T follicular helper cell (primary cell): Measurements from ENCODE around the gene NCMAP.
"Not testable (repeated sequence)": the region's sequence is repeated elsewhere in the genome, so short reads cannot be mapped to it uniquely, and the experiment has no call there.

Experiments used
- DNase-seq: peaks from one replicate; pipeline ENCODE4 v3.0.0-alpha.2; 2020; ENCODE audit warnings: low read depth

Gene NCMAP

GRCh38 chr1:24541711-24542346 is 14.1 kb upstream of the NCMAP start:
- DNase-seq = no peak

GRCh38 chr1:24544239-24544638 is 11.6 kb upstream of the NCMAP start:
- DNase-seq = no peak

- no peak for DNase-seq
Observed at GRCh38 chr1:24545662-24546061, 10.2 kb upstream of the NCMAP start.

- DNase-seq = no peak
Observed at GRCh38 chr1:24547195-24547594, 8.7 kb upstream of the NCMAP start.

- DNase-seq = no peak
Observed at GRCh38 chr1:24548070-24548469, 7.8 kb upstream of the NCMAP start.

- DNase-seq = not testable (repeated sequence)
Observed at GRCh38 chr1:24549210-24549609, 6.7 kb upstream of the NCMAP start.

GRCh38 chr1:24551290-24551959 is 4.5 kb upstream of the NCMAP start:
- no peak for DNase-seq

GRCh38 chr1:24551960-24552571 is 3.8 kb upstream of the NCMAP start:
- DNase-seq = no peak

GRCh38 chr1:24553931-24554330 is 2.0 kb upstream of the NCMAP start:
- no peak for DNase-seq

- DNase-seq = no peak
Observed at GRCh38 chr1:24554714-24555113, 1.2 kb upstream of the NCMAP start.

- DNase-seq = no peak
Observed at GRCh38 chr1:24556414-24556795, 518 bp downstream of the NCMAP start.

GRCh38 chr1:24557220-24557619 is 1.3 kb downstream of the NCMAP start:
- no peak for DNase-seq

- no peak for DNase-seq
Observed at GRCh38 chr1:24557711-24558131, 1.8 kb downstream of the NCMAP start.

GRCh38 chr1:24558455-24558854 is 2.6 kb downstream of the NCMAP start:
- no peak for DNase-seq

- DNase-seq = no peak
Observed at GRCh38 chr1:24558902-24559791, 3.3 kb downstream of the NCMAP start.

- no peak for DNase-seq
Observed at GRCh38 chr1:24560361-24560760, 4.5 kb downstream of the NCMAP start.

- DNase-seq = no peak
Observed at GRCh38 chr1:24562625-24563024, 6.7 kb downstream of the NCMAP start.

- no peak for DNase-seq
Observed at GRCh38 chr1:24564695-24565094, 8.8 kb downstream of the NCMAP start.

- DNase-seq = no peak
Observed at GRCh38 chr1:24566236-24566867, 10.5 kb downstream of the NCMAP start.

GRCh38 chr1:24567792-24568388 is 12.0 kb downstream of the NCMAP start:
- no peak for DNase-seq

- no peak for DNase-seq
Observed at GRCh38 chr1:24568475-24568874, 12.6 kb downstream of the NCMAP start.
